ENCODE measurements around the gene SCLT1.

DNA sequence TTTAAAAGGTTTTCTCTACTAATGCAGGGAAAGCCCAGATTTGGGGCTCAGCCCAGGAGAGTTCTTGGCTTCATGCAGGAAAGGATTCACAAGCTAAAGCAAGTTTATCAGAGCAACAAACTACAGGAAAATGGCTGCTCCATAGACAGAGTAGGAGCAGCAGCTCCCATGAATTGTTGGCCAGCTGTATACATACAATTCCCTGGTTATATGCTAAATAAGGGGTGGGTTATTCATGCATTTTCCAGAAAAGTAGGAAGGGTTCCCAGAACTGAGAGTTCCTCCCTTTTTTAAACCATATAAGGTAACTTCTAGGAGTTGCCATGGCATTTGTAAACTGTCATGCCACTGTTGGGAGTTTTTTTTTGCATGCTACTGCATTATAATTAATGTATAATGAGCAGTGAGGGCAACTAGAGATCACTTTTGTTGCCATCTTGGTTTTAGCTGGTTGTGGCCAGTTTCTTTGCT is 5.2 kb upstream of the SCLT1 start:
- no peak for TF ChIP-seq KAT7 (CRISPR knock-in tag; IDR thresholded peaks at IDR 0.05; ENCODE audit: borderline replicate concordance)
- TF ChIP-seq, protein P1, sequence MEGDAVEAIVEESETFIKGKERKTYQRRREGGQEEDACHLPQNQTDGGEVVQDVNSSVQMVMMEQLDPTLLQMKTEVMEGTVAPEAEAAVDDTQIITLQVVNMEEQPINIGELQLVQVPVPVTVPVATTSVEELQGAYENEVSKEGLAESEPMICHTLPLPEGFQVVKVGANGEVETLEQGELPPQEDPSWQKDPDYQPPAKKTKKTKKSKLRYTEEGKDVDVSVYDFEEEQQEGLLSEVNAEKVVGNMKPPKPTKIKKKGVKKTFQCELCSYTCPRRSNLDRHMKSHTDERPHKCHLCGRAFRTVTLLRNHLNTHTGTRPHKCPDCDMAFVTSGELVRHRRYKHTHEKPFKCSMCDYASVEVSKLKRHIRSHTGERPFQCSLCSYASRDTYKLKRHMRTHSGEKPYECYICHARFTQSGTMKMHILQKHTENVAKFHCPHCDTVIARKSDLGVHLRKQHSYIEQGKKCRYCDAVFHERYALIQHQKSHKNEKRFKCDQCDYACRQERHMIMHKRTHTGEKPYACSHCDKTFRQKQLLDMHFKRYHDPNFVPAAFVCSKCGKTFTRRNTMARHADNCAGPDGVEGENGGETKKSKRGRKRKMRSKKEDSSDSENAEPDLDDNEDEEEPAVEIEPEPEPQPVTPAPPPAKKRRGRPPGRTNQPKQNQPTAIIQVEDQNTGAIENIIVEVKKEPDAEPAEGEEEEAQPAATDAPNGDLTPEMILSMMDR (IDR thresholded peaks at IDR 0.05) = no peak
- no peak for TF ChIP-seq ATF2 (CRISPR knock-in tag; IDR thresholded peaks at IDR 0.05; ENCODE audit: borderline replicate concordance, low read depth)
- TF ChIP-seq, protein P2, sequence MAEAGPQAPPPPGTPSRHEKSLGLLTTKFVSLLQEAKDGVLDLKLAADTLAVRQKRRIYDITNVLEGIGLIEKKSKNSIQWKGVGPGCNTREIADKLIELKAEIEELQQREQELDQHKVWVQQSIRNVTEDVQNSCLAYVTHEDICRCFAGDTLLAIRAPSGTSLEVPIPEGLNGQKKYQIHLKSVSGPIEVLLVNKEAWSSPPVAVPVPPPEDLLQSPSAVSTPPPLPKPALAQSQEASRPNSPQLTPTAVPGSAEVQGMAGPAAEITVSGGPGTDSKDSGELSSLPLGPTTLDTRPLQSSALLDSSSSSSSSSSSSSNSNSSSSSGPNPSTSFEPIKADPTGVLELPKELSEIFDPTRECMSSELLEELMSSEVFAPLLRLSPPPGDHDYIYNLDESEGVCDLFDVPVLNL (CRISPR knock-in tag; IDR thresholded peaks at IDR 0.05; ENCODE audit: borderline replicate concordance, low read depth) = no peak
- no peak for TF ChIP-seq CBFB (CRISPR knock-in tag; IDR thresholded peaks at IDR 0.05; ENCODE audit: low read depth)
- TF ChIP-seq, protein P3, sequence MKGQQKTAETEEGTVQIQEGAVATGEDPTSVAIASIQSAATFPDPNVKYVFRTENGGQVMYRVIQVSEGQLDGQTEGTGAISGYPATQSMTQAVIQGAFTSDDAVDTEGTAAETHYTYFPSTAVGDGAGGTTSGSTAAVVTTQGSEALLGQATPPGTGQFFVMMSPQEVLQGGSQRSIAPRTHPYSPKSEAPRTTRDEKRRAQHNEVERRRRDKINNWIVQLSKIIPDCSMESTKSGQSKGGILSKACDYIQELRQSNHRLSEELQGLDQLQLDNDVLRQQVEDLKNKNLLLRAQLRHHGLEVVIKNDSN (CRISPR knock-in tag; IDR thresholded peaks at IDR 0.05) = no peak
- TF ChIP-seq, protein P4, sequence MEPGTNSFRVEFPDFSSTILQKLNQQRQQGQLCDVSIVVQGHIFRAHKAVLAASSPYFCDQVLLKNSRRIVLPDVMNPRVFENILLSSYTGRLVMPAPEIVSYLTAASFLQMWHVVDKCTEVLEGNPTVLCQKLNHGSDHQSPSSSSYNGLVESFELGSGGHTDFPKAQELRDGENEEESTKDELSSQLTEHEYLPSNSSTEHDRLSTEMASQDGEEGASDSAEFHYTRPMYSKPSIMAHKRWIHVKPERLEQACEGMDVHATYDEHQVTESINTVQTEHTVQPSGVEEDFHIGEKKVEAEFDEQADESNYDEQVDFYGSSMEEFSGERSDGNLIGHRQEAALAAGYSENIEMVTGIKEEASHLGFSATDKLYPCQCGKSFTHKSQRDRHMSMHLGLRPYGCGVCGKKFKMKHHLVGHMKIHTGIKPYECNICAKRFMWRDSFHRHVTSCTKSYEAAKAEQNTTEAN (CRISPR knock-in tag; IDR thresholded peaks at IDR 0.05) = no peak
- TF ChIP-seq OVOL2 (CRISPR knock-in tag; IDR thresholded peaks at IDR 0.05; ENCODE audit: borderline replicate concordance) = no peak
- no peak for TF ChIP-seq ESRRA (CRISPR knock-in tag; IDR thresholded peaks at IDR 0.05; ENCODE audit: borderline replicate concordance)

Data from WTC11 (cell line).